ENCODE data around the gene DCAF10.

GRCh38 chr9:37905776-37906175 is 105.2 kb downstream of the DCAF10 start:
- TF ChIP-seq CTCF (IDR thresholded peaks at IDR 0.05) (no peak), POLR2A (IDR thresholded peaks at IDR 0.05) (no peak)

Data from lower leg skin (tissue), 3 donors.